Neutrophil (primary cell): ENCODE measurements around the gene ATOH8.

Experiments used
- H3K27ac ChIP-seq: fragments of 200-600 bp; sonication (generic); 2 replicates; pipeline ENCODE4 v1.5.1; 2016; ENCODE audit warnings: mild to moderate bottlenecking, moderate library complexity
- H3K27me3 ChIP-seq: fragments of 200-600 bp; sonication (generic); 2 replicates; pipeline ENCODE4 v1.6.0; 2016; ENCODE audit warnings: mild to moderate bottlenecking
- H3K36me3 ChIP-seq: fragments of 200-600 bp; sonication (generic); 2 replicates; pipeline ENCODE4 v1.5.1; 2017
- H3K4me1 ChIP-seq, 2 experiments: fragments of 200-600 bp in 1 of 2; sonication (generic) in 1 of 2; 1 replicate in 1 of 2; 2 replicates in 1 of 2; pipeline versions ENCODE4 v1.5.1 to v1.6.1; 2013 to 2016; ENCODE audit warnings: low read depth in 1 of 2, low read length in 1 of 2, mild to moderate bottlenecking in 1 of 2, moderate library complexity in 1 of 2; ENCODE audit not compliant: control insufficient read depth in 1 of 2, insufficient read depth in 1 of 2
- H3K4me3 ChIP-seq, 2 experiments: fragments of 200-600 bp in 1 of 2; sonication (generic) in 1 of 2; 1 replicate in 1 of 2; 2 replicates in 1 of 2; pipeline ENCODE4 v1.5.1; 2013 to 2016; ENCODE audit warnings: low read depth in 1 of 2, low read length in 1 of 2, mild to moderate bottlenecking in 1 of 2, moderate library complexity in 1 of 2
- H3K9me3 ChIP-seq: fragments of 200-600 bp; sonication (generic); 2 replicates; pipeline ENCODE4 v1.5.1; 2016
- TF ChIP-seq, protein P1 (sequence below): fragments of 200-600 bp; sonication (generic); IDR thresholded peaks from 2 replicates; pipeline ENCODE4 v1.5.1; 2016; ENCODE audit warnings: antibody characterized with exemption

ATOH8 gene

DNA sequence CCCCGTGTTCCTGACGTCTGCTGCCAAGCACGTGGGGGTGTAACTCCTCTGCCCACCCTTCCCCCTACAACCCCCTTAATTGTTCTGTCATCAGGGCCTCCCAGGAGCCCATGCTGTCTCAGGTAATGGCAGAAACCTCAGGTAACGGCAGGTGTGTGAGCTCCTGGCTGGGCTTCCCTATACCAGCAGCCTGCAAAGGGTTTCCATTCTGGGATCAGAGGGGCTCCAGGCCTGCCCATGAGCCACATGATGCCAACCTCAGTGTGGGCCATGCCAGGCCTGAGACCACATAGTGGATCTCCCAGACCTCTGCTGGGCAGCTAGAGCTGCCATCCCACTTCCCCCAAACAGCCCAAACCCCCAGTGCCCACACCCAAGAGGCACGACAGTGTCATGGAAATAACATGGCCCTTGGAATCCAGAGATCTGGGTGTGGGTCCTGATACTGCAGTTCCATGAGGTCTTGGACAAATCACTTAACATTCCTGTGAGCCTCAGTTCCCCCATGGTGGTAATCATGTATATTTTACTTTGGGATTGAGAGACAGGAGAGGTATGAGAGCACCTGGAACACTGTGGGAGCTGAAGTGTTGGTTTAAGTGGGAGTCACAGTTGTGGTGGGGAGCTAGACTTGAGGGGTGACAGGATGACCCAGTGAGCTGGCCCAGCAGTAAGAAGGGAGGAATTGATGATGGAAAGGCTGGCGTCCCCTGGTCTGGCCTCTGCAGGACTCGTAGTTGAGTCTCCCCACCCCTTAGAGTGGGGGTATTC lies 59.6 kb downstream of the ATOH8 start:
- H3K9me3 ChIP-seq, result no peaks in the 10 kb centered on the region
- TF ChIP-seq, protein P1, sequence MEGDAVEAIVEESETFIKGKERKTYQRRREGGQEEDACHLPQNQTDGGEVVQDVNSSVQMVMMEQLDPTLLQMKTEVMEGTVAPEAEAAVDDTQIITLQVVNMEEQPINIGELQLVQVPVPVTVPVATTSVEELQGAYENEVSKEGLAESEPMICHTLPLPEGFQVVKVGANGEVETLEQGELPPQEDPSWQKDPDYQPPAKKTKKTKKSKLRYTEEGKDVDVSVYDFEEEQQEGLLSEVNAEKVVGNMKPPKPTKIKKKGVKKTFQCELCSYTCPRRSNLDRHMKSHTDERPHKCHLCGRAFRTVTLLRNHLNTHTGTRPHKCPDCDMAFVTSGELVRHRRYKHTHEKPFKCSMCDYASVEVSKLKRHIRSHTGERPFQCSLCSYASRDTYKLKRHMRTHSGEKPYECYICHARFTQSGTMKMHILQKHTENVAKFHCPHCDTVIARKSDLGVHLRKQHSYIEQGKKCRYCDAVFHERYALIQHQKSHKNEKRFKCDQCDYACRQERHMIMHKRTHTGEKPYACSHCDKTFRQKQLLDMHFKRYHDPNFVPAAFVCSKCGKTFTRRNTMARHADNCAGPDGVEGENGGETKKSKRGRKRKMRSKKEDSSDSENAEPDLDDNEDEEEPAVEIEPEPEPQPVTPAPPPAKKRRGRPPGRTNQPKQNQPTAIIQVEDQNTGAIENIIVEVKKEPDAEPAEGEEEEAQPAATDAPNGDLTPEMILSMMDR, result no peak
- no peak overlapping the region for H3K4me3 ChIP-seq
- no peaks in the 10 kb centered on the region for H3K36me3 ChIP-seq
- H3K27me3 ChIP-seq, result peaks cover 28% of the 10 kb centered on the region
- no peak overlapping the region for H3K27ac ChIP-seq
- H3K4me1 ChIP-seq, result no peaks in the 10 kb centered on the region

- H3K9me3 ChIP-seq, result no peaks in the 10 kb centered on the region
- TF ChIP-seq, protein P1, result peak; percentile 82
- no peak overlapping the region for H3K4me3 ChIP-seq
- no peak overlapping the region for H3K27ac ChIP-seq
- no peaks in the 10 kb centered on the region for H3K36me3 ChIP-seq
- no peaks in the 10 kb centered on the region for H3K4me1 ChIP-seq
- H3K27me3 ChIP-seq, result peaks cover 28% of the 10 kb centered on the region
Observed at GRCh38 chr2:85813982-85814801, 60.4 kb downstream of the ATOH8 start.

DNA sequence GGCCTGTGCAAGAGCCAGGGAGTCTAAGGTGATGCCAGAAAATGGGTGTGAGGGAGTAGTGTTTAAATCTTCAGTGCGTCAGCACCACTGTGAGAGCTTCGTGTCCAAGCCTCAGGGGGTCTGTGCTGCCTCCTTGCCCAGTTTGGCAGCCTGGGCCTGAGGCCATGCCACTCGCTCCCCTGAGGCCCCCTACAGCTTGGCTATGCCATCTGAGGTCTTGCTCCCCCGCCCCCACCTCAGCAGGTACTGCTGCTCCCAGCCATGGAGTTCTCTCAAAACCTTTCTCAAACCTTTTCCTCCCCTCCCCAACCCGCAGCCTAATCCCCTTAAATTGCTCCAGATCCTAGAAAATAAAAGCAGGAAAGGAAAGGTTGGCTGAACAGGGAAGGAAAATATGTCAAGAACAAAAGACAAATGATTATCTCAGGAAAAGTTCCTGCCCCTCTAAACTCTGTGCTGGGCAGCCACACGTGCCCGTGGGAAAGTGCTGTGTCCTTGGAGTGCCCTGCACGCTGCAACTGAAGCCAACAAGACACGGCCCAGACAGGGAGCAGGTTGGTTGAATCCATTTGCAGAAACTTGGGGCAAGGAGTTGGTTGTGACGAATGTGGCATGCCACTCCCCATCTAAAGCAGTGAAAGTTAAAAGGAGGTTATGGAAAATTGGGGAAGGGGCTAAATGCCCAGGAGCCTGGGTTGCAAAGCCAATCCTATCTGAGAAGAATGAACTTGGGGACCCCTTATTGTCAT lies 61.2 kb downstream of the ATOH8 start:
- TF ChIP-seq, protein P1, result no peak
- Histone ChIP-seq H3K9me3 (no peaks in the 10 kb centered on the region), H3K27me3 (peaks cover 36% of the 10 kb centered on the region), H3K36me3 (no peaks in the 10 kb centered on the region), H3K4me1 (no peaks in the 10 kb centered on the region), H3K27ac (no peak overlapping the region), H3K4me3 (no peak overlapping the region)

DNA sequence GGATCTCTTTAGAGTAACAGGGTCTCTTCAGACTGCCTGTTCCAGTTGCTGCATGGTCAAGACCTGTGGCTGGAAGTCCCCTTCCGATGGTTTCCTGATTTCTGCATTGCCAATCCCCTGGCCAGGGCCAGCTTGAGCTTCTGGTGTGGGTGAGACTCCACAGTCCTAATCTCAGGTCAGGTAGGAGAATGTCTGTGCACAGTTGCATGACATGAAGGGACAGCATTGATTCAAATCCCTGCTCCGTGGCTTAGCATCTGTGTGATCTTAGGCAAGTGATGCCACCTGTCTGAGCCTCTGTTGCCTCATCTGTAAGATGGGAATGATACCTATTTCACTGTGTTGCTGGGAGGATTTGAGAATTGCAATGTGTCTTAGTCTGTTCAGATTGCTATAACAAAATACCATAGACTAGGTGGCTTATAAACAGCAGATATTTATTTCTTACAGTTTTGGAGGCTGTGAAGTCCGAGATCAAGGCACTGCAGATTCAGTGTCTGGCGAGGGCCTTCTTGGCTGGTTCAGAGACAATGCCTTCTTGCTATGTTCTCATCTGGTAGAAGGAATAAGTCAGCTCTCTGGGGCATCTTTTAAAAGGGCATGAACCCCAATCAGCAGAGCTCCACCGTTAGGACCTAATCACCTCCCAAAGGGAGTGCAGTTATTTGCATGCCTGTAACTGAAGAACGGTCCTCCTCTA lies 66.2 kb downstream of the ATOH8 start:
- Histone ChIP-seq H3K27me3 (peaks cover 18% of the 10 kb centered on the region), H3K36me3 (no peaks in the 10 kb centered on the region), H3K27ac (no peak overlapping the region), H3K4me1 (no peaks in the 10 kb centered on the region), H3K9me3 (no peaks in the 10 kb centered on the region), H3K4me3 (no peak overlapping the region)
- TF ChIP-seq, protein P1, result no peak

GRCh38 chr2:85822766-85823165 lies 69.0 kb downstream of the ATOH8 start:
- H3K4me3 ChIP-seq, result no peak overlapping the region
- TF ChIP-seq, protein P1, result no peak
- no peak overlapping the region for H3K27ac ChIP-seq
- no peaks in the 10 kb centered on the region for H3K36me3 ChIP-seq
- H3K27me3 ChIP-seq, result peaks cover 18% of the 10 kb centered on the region
- H3K4me1 ChIP-seq, result peaks cover 0 to 4% of the 10 kb centered on the region in 2 experiments
- no peaks in the 10 kb centered on the region for H3K9me3 ChIP-seq
